HT1080 (cell line): ENCODE results near the gene CD99. TPM values are rescaled to one million over a fixed set of nuclear protein-coding genes. Genes with fewer than 3 reads are reported as not detected.
"Not testable (repeated sequence)": the region's sequence is repeated elsewhere in the genome, so short reads cannot be mapped to it uniquely, and the experiment has no call there.

Experiments used
- DNase-seq: peaks from one replicate; pipeline ENCODE4 v3.0.0-alpha.2; 2015; ENCODE audit warnings: low read depth
- total RNA-seq: library from RNA; depleted of rRNA; stranded (reverse); fragments of >200 nt; shearing (Covaris generic); gene quantifications from 2 replicates; pipeline ENCODE4 v1.2.3, GENCODE V29; 2014

CD99 gene
- total RNA-seq, 1 experiment from 2014 or later = 276 TPM

DNA sequence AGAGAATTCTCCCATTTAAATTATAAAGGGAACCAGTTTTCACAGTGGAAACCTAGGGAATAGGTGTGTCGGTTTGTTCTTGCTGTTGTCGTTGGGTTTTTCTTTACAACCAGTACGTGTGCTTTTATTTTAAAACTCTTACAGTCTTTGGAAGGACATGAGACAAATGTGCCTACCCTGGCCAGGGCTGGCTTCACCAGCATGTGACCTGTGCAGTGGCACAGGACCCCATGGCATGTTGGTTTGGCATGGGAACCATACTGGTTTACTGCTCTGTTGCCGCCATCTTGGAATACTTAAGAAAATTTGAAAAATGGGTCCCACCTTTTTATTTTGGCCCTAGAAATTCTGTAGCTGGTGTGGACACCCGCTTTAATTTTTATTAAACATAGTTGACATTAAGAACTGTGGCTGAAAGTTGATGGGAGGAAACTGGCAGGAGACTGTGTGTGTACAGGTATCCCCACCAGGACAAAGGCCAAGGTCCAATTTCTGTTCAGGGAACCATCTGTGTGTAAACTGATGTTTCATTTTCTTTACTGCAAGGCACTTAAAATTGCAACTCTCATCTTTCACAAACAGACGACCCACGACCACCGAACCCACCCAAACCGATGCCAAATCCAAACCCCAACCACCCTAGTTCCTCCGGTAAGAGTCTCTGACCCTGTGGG is 28.8 kb downstream of the CD99 start:
- no peak for DNase-seq

DNA sequence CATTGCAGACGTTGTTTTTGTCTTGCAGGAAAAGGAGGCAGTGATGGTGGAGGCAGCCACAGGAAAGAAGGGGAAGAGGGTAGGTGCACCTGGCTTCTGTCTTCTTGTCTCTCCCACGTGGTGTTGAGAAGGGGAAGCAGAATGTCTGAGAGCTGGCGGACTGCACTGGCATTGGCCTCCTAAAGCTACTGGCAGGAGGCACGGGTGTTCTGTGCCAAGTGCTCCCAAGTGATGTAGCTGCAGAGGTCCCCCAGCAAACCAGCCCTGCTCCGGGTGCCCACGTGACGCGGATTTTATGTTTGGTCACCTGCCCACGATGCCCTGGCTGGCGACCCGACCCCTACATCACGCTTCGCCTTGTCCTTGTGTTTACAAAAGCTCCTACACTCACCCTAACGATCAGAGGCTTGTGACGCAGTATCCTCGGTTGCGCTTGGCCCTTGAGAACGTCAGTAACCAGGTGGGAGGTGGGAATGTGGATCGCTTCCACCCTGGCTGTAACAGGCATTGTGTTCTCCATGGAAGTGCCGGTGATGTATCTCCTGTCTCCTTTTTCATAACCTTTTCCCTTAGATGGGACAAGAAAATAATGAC is 32.3 kb downstream of the CD99 start:
- DNase-seq = no peak

DNA sequence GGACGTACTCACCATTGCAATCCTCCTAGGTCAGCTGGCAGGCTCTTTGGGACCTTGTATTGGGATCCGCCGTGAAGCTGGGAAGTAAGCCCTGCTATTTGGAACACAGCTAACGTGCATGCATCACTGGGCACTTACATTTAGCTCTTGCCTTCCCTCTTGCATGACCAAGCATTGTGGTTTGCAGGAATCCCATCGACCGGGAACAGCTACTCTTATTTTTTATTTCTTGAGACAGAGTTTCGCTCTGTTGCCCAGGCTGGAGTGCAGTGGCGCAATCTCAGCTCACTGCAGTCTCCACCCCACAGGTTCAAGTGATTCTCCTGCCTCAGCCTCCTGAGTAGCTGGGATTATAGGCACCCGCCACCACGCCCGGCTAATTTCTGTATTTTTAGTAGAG is 36.2 kb downstream of the CD99 start:
- DNase-seq = not testable (repeated sequence)

DNA sequence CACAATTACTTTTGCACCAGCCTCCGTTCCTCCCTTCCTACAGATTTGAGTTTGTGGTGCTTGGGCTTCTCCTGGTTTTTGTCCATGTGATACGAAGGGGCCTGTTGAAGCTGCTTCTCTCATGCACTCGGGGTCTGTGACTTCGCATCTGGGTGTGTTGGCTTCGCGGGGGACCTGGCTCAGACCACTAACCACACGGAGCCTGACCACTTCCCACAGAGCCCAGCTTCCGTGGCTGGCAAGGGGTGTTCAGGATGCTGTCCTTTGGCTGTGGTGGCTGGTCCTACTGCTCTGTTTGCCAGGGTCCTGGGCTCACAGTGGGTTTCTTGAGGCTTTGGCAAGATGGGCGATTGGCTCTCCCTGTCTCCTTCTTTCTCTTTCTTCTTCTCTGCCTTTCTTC is 41.0 kb downstream of the CD99 start:
- no peak for DNase-seq

DNA sequence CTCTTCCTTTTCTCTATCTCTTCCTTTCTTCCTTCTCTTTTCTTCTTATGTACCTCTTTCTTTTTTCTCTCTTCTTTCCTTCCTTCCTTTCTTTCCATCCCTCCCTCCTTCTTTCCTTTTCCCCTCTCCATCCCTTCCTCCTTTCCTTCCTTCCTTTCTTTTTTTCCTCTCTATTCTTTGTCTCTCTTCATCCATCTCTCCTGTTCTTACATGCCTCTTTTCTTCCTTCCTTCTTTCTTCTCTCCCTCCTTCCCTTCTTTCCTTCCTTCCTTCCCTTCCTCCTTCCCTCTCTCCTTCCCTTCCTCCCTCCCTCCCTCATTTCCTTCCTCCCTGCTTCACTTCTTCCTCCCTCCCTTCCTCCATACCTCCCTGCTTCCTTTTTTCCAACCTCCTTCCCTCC is 41.6 kb downstream of the CD99 start:
- no peak for DNase-seq

DNA sequence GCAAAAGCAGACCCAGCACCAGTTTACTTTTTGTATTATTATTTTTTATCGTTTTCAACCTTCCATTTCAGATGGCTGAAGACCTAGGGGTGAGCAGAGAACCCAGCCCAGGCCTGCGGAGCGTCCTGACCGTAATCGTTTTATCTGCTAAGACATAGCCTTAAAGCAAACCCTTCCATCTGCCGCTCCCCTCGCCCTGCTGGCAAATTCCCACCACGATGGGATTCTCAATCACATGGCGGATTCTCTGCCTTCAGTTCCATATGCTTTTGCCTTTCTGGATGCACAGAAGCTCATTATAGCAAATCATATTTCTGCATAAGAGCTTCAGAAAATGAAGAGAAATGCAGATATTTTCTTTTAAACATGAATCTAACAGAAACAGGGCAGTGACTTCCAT is 42.2 kb downstream of the CD99 start:
- no peak for DNase-seq

DNA sequence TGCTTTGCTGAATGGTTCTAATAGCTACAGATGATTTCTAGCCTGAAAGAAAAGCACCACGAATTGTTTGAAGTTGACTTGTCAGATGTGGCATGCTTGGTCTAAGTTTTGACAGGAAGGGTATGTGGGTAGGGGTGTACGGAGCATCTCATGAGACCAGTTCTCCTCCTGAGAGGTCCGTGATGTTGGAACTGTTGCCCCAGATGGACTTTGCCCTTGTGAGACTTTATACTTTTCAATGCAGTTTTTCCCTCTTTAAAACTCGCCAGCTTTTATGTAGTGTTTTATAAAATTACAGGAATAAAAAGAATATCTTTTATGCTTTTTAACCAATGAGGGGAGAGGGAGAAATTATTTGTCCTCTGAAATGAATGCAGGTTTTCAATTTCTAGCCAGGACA is 44.2 kb downstream of the CD99 start:
- no peak for DNase-seq

DNA sequence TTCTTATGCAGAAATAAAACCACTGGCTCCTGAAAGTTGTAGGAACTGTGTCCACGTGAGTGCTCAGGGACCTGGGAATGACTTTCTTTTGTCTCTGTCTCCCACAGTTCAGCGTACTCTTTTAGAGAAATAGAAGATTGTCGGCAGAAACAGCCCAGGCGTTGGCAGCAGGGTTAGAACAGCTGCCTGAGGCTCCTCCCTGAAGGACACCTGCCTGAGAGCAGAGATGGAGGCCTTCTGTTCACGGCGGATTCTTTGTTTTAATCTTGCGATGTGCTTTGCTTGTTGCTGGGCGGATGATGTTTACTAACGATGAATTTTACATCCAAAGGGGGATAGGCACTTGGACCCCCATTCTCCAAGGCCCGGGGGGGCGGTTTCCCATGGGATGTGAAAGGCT is 49.6 kb downstream of the CD99 start:
- DNase-seq = no peak

DNA sequence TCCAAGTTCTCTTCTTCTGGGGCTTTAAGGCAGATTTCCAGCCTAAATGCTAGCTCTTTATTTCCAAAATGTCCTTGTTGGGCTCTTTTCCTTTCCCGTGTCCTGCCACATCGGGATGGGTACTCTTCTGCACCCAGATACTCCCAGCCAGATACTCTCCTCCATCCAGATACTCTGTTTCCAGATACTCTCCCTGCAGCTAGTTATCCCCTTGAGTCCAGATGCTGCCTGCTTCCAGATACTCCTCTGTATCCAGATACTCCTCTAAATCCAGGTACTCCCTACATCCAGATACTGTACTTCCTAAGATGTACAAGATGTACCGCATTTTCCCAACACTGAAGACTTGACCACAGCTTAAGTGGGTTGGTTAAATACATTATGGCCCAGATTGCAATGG is 50.3 kb downstream of the CD99 start:
- no peak for DNase-seq

DNA sequence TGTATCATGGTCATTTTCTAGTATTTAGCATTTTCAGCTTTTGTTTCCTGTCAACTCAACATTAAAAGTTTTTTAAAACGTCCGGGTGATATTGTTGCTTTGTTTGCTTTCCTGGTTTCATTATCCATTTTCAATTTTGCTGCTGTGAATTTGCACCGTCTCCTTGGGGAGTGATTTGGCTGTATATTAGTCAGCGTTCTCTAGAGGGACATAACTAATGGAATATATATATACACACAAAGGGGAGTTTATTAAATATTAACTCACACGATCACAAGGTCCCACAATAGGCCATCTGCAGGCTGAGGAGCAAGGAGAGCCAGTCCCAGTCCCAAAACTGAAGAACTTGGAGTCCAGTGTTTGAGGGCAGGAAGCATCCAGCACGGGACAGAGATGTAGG is 55.2 kb downstream of the CD99 start:
- DNase-seq = not testable (repeated sequence)

DNA sequence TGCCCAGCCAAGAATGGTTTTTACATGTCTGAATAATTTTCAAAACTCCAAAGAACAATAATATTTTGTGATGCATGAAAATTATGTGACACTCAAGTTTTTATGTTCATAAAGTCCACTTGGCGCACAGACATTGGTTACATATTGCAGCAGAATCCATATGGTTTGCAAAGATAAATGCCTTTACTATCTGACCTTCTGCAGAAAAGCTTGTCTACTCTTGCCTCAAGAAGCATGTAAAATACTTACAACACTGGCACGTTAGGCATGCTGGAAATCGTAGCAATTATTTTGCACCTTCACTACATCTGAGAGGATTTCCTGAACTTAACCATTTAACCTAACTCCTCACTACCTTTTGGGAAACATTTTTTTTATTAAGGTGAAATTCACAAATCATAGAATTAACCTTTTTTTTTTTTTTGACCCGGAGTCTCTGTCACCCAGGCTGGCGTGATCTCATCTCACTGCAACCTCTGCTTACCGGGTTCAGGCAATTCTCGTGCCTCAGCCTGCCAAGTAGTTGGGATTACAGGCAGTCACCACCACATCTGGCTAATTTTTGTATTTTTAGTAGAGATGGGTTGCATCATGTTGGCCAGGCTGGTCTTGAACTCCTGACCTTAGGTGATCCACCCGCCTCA is 57.2 kb downstream of the CD99 start:
- DNase-seq = no peak

DNA sequence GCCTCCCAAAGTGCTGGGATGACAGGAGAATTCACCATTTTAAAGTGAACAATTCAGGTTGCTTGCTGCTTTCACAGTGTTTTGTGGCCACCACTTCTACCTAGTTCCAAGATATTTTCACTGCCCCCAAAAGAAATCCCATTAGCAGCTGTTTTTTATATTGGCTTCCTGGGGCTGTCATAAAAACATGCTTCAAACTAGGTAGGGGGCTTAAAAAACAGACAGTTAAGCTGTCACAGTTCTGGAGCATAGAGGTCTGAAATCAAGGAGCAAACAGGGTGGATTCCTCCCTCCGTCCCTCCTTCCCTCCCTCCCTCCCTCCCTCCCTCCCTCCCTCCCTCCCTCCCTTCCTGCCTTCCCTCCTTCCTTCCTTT is 57.7 kb downstream of the CD99 start:
- DNase-seq = no peak

DNA sequence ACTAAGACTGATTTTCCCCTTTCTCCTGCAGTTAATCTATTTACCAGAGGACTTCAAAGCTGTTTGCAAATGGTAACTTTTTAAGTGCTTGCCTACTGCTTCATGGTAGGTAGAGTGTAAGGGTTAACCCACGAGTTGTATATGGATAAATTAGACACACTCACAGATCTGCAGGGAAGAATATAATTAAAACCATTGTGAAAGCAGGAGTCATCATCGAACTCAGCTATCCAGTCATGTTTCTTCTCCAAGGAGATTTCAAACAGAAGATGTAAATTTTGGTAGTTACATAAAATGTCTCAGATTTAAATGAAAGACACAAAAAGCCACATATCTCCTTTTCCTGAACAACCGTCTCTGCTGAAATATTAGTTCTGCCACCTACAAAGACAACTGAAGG is 60.2 kb downstream of the CD99 start:
- DNase-seq = no peak

DNA sequence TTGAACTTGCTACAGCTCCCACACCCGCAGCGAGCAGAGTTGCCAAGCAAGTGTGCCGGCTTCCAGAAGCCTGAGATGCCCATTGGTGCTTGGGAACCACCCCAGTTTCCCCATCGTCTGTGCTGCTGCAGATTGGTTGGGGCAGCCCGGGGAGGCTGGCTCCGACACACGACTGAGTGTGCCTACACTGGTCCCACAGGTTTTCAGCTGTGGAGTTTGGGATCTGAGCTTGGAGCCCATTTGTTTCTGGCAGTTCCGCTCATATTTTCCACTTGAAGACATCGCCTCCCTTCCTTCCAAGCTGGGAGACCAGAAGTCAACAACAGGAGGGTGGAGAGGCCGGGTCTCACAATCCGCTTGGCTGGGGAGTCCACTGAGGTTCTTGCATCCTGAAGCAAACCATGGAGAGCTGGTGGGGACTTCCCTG is 60.8 kb downstream of the CD99 start, which contains the start of gene XG:
Gene XG (plus strand): TSS at position 167 of the 427 bp plus-strand sequence. CDS start 235 bp downstream, at position 402.
- not testable (repeated sequence) for DNase-seq

DNA sequence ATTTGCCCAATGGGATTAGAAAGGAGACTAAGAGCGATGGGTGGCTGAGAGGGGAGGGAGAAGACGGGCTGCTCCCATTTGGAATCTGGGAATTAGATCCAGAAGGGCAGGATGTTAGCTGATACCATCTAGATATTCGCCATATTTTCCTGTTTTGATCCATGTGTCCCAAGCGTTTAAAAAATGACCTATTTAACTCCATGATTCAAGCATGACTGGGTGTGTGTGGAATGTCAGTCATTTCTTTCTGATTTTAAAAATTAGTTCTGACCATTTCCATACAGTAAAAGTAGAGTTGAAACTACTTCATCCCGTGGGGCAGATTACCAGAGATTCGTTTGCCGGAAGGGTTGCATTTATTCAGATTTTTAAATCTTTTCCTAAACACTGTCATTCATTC is 61.3 kb downstream of the CD99 start:
- DNase-seq = not testable (repeated sequence)

DNA sequence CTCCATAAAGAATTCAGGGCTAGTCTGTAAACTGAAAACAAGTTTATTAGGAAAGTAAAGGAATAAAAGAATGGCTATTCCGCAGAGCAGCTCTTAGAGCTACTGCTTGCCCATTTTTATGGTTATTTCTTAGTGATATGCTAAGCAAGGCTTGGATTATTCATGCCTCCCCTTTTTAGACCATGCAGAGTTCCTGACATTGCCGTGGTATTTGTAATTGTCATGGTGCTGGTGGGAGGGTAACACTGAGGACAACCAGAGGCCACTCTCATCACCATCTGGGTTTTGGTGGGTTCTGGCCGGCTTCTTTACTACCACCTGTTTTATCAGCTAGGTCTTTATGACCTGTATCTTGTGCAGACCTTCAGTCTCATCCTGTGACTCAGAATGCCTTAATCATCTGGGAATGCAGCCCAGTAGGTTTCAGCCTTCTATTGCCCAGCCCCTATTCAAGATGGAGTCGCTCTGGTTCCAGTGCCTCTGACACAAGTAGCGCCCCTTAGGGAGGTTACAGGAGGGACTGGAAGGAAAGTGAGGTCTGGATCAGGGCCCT is 64.1 kb downstream of the CD99 start:
- peak; percentile 22 for DNase-seq

DNA sequence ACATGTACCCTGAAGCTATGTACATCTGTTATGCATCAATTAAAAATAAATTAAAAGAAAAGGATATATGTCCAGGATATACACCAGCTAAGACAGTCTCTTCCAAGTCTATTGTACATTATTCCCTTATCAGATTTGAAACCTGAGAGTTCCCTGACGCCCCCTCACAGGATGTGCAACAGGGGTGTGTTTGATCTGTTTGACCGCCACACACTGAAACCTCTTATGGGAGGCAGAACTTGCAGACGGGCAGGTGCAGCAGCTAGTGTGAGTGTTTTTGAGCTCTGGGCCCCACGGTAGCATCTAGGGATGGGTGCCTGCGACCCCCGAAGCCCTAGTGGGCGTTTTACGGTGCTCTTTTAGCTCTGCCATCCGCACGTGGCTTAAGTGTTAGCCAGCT is 65.5 kb downstream of the CD99 start:
- no peak for DNase-seq

DNA sequence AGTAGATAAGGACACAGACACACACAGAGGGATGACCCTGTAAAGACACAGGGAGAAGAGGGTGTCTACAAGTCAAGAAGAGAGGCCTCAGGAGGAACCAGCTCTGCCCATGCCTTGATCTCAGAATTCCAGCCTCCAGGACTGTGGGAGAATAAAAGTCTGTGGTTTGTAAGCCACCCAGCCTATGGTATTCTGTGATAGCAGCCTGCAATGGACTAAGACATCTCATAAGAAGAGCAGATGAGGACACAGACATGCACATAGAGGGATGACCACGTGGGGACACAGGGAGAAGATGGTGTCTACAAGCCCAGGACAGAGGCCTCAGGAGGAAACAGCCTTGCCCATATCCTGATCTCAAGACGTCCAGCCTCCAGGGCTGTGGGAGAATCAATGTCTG is 70.2 kb downstream of the CD99 start:
- no peak for DNase-seq

DNA sequence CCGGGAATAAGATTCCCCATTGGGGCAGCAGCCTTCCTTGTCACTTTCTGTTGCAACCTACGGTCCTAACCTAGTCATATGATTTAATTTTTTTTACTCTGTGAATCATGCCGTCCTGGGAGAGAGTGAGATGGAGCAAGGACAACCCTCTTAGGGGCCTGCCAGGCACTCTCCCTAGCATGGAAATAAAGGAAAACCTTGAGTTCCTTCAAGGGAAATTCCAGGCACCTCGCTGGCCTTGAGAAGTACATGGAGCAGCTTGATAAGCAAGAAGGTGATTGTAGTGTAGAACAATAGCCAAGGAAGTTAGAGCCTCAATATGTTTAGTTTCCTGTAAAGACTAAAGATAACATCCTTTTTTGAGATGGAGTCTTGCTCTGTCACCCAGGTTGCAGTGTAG is 71.6 kb downstream of the CD99 start:
- not testable (repeated sequence) for DNase-seq

DNA sequence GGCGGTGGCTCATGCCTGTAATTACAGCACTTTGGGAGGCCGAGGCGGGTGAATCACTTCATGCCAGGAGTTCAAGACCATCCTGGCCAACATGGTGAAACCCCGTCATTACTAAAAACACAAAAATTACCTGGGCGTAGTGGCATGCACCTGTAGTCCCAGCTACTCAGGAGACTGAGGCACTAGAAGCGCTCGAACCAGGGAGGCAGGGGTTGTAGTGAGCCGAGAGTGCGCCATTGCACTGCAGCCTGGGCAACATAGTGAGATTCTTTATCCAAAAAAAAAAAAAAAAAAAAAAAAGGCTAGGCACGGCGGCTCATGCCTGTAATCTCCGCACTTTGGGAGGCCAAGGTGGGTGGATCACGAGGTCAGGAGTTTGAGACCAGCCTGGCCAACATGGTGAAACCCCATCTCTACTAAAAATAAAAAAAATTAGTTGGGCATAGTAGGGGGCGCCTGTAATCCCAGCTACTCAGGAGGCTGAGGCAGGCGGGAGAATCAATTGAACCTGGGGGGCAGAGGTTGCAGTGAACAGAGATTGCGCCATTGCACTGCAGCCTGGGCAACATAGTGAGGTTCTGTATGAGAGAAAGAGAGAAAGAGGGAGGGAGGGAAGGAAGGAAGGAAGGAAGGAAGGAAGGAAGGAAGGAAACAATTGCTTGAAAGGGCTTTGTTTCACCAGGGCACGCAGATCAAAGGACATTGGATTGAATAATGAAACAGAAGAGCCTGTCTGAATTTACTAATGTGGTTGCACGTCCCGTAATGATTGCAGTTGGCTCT is 73.9 kb downstream of the CD99 start:
- DNase-seq = not testable (repeated sequence)

DNA sequence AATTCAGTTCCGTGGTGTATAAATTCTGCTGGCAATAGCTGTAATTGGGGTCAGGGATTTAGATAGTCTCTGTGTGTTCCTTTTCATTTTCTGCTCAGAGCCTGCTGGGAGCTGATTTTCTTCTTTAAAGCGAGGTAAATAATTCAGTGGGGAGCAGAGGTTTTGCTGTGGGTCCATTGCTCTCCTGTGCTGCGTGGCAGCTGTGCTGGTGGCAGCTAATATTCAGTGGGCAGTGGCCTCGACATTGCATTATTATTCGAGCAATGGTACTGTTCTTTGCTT is 74.4 kb downstream of the CD99 start:
- no peak for DNase-seq

DNA sequence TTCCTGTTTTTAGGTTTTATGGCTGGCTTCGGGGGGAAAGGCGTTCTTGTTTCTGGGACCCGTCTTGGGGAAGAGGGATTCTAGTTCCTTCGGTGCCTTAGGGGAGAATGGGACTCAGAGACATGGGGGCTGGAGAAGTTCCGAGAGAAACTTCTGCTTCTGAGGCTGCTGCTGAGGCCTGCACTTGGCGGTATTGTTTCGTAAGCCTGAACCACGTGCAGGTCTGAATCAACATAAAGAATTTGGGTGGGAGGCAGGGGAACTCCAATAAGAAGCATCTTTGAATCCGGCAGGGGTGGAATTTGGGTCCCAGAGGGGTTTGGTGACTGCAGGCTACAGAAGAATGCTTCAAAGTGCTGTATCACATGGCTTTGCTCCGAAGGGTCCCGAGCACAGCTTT is 75.8 kb downstream of the CD99 start:
- no peak for DNase-seq
